D721Med (cell line): Measurements from ENCODE around the gene HS6ST1.

ENCODE experiments used
- DNase-seq: peaks from one replicate; pipeline ENCODE4 v3.0.0; 2011; ENCODE audit warnings: low spot score; ENCODE audit not compliant: insufficient read length
- FAIRE-seq: peaks from 2 replicates; lab custom pipeline; 2011; peaks lifted over from hg19 to GRCh38; lab: Jason Lieb, UNC
- TF ChIP-seq, protein P1 (sequence below): IDR thresholded peaks from 2 replicates; pipeline ENCODE4 v1.5.1; 2012; ENCODE audit warnings: mild to moderate bottlenecking, control low read depth; ENCODE audit not compliant: insufficient read depth; ENCODE audit errors: missing control alignments

The HS6ST1 gene

DNA sequence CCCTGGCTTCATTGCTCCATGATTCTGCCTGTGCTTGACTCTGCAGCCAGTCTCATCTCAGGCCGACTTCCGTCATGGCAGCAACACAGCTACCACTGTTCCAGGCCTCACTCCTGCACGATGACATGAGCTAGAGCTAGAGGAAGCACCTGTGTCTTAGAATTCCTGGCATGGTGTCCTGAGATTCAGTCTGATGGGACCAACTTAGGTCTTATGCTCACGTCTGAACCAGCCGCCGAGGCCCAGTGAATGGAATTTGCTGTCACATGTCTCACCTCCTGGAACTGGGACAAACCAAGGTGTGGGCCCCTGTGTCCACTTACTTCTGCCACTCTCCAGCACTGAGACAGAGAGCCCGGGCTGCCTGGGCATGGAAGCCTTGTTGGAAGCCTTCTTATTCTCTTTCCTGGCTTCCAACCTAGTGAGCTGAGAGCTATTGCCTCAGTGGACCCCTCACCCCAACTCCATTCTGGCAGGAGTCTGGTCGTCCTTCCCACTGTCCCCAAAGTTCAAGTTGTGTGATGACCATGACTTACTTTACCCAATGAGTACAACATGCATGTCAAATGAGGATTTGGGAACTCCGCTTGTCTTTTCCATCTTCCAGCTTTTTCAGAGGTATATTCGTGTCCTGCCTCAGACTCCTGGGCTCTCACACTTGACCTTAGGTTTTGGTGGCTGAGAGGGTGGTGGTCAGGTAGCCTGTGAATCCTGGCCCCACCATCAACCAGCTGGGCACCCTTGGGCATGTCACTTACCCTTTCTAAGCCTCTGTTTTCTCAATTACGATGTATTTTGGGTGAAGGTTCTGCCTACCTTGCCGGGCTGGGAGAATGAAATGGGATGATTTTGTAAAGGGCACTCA, 39.1 kb upstream of the HS6ST1 start:
- FAIRE-seq (no peak), DNase-seq (no peak)
- TF ChIP-seq, protein P1, sequence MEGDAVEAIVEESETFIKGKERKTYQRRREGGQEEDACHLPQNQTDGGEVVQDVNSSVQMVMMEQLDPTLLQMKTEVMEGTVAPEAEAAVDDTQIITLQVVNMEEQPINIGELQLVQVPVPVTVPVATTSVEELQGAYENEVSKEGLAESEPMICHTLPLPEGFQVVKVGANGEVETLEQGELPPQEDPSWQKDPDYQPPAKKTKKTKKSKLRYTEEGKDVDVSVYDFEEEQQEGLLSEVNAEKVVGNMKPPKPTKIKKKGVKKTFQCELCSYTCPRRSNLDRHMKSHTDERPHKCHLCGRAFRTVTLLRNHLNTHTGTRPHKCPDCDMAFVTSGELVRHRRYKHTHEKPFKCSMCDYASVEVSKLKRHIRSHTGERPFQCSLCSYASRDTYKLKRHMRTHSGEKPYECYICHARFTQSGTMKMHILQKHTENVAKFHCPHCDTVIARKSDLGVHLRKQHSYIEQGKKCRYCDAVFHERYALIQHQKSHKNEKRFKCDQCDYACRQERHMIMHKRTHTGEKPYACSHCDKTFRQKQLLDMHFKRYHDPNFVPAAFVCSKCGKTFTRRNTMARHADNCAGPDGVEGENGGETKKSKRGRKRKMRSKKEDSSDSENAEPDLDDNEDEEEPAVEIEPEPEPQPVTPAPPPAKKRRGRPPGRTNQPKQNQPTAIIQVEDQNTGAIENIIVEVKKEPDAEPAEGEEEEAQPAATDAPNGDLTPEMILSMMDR, result no peak

DNA sequence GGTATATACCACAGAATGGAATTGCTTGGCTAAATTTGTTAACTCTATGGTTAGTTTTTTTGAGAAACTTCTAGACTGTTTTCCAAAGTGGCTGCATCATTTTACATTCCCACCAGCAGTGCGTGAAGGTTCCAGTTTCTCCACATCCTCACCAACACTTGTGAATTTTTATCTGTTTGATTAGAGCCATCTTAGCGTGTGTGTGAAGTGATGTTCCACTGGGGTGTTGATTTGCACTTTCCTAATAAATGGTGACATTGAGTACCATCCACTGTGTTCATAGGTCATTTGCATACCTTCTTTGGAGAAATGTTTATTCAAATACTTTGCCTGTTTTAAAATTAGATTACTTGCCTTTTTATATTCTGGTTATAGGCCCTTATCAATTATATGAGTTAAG, 37.5 kb upstream of the HS6ST1 start:
- TF ChIP-seq, protein P1, result no peak
- no peak for DNase-seq
- FAIRE-seq, result no peak

DNA sequence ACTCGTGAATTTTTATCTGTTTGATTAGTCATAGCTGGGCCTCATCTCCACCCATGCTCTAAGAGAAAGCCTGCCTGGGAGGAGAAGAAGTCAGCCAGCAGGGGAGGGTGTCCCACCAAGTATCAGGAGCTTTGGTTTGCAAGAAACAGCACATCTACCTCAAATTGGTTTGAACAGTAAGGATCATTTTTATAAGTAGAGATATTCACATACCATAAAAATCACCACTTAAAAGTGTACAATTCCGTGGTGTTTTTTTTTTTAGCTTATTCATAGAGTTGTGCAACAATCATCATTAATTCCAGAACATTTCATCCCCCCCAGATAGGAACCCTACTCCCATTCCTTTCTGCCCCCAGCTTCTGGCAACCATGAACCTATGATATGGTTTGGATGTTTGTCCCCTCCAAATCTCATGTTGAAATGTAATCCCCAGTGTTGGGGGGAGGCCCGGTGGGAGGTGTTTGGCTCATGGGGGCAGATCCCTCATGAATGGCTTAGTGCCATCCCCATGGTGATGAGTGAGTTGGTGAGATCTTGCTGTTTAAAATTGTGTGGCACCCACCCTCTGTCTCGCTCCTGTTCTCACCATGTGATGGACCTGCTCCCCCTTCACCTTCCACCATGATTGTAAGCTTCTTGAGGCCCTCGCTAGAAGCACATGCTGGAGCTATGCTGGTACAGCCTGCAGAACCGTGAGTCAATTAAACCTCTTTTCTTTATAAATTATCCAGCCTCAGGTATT, 36.2 kb upstream of the HS6ST1 start:
- TF ChIP-seq, protein P1, result no peak
- no peak for FAIRE-seq
- no peak for DNase-seq

DNA sequence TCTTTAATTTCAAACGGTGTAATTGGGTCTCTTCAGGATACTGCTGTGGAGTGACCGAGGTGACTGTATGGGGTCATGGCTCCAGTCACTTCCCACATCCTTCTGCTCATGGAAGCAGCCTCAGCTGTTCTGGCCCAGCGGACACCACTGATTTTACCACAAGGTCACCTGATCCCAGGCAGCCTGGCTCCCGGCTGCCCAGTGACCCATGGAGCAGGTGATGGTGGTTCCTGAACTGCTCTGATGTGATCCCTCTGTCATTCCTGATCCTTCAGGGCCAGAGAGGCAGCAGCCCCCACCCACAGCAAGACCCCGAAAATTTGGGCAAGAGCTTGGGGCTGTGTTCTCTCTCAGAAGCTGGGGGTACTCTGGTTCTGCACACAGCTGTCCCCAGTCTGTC, 35.5 kb upstream of the HS6ST1 start:
- DNase-seq (no peak), FAIRE-seq (no peak)
- TF ChIP-seq, protein P1, result no peak

DNA sequence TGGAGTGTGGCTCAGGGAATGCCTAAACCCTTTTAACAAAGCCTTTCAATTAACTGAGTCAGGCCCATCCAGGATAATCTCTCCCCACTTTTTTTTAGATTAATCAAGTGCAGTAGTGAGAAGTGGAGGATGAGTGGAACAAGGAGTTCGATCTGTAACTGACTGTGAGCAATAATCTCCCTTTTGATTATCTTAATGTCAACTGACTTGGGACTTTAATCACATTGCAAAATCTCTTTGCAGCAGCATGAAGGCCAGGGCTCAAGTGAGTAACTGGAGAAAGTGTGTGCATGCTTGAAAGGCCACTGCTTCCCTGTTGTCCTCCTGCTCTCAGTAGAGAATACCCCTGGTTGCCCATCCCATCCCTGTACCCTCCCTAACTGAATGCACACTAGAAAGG, 32.1 kb upstream of the HS6ST1 start:
- TF ChIP-seq, protein P1, result no peak
- no peak for FAIRE-seq

DNA sequence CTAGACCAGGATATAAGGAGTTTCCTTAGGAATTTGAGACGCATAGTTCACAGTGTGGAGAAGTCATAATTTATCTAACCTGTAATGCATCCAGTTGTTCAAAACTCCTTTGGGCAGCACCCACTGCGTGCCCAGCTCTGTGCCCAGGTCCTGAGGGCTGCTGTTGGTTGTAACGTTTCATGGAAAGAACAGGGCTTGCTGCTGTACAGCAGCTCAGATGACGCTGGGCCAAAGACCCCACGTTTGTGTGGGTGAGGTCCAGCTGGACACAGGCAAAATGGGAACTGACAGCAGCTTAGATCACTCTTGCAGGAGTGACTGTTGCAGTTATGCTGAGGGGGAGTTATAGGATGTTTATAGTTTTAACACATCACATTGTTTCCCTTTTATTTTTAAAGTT, 30.0 kb upstream of the HS6ST1 start:
- FAIRE-seq, result no peak
- TF ChIP-seq, protein P1, result no peak
- no peak for DNase-seq

More for the DNA sequence above, 32.1 kb upstream of the HS6ST1 start:
- DNase-seq, result no peak
